ENCODE data around the gene GOLGA6L10.

Gene GOLGA6L10

GRCh38 chr15:82298032-82298431 lies 51.2 kb downstream of the GOLGA6L10 start:
- no peak for DNase-seq

GRCh38 chr15:82297546-82297945 lies 51.7 kb downstream of the GOLGA6L10 start:
- no peak for DNase-seq

GRCh38 chr15:82294061-82294690 lies 55.1 kb downstream of the GOLGA6L10 start:
- DNase-seq, result no peak

GRCh38 chr15:82292271-82292670 lies 57.0 kb downstream of the GOLGA6L10 start:
- DNase-seq, result no peak
